ENCODE data around the gene CDK19.

GRCh38 chr6:110768057-110768456 lies 47.2 kb downstream of the CDK19 start:
- TF ChIP-seq POLR2AphosphoS5 (IDR thresholded peaks at IDR 0.05; ENCODE audit: low read depth) (no peak), EZH2 (IDR thresholded peaks at IDR 0.05; ENCODE audit: low read depth, unreplicated experiment) (no peak), CTCF (conservative IDR thresholded peaks at IDR 0.05; ENCODE audit: low read depth in 2 of 2) (no peak), EZH2phosphoT487 (IDR thresholded peaks at IDR 0.05; ENCODE audit: unreplicated experiment) (no peak), JUNB (IDR thresholded peaks at IDR 0.05; ENCODE audit: unreplicated experiment) (no peak), REST (IDR thresholded peaks at IDR 0.05; ENCODE audit: unreplicated experiment) (no peak), ZNF462 (CRISPR knock-in tag; IDR thresholded peaks at IDR 0.05) (no peak), ZNF114 (CRISPR knock-in tag; IDR thresholded peaks at IDR 0.05) (no peak)
